Naive B cell (primary cell): ENCODE measurements around the gene CNTROB. TPM values are rescaled to one million over a fixed set of nuclear protein-coding genes. Genes with fewer than 3 reads are reported as not detected.

Source experiments
- ATAC-seq, 2 donors: fragments of 150-1000 bp; cut with Tn5 transposase; 2 replicates each; pipeline ENCODE4 v1.10.0; 2021; ENCODE audit warnings: low read depth in 2 of 2, mild to moderate bottlenecking in 2 of 2, moderate library complexity in 2 of 2
- DNase-seq: peaks from one replicate; pipeline ENCODE4 v3.0.0; 2022
- H3K27ac Mint-ChIP-seq, 6 donors: one replicate each; pipeline ENCODE4 v1.8.0; 2020 to 2022; ENCODE audit warnings: mild to moderate bottlenecking in 6 of 6, mixed read lengths in 6 of 6, moderate library complexity in 5 of 6, inconsistent platforms in 2 of 6
- H3K27me3 Mint-ChIP-seq, 3 donors: one replicate each; pipeline ENCODE4 v1.8.0; 2021 to 2022; ENCODE audit warnings: mixed read lengths in 3 of 3, mild to moderate bottlenecking in 1 of 3
- H3K36me3 Mint-ChIP-seq, 2 donors: one replicate each; pipeline ENCODE4 v1.8.0; 2020 to 2022; ENCODE audit warnings: mixed read lengths in 2 of 2, inconsistent platforms in 1 of 2, mild to moderate bottlenecking in 1 of 2
- H3K4me1 Mint-ChIP-seq, 3 donors: one replicate each; pipeline ENCODE4 v1.8.0; 2020 to 2022; ENCODE audit warnings: mixed read lengths in 3 of 3, inconsistent platforms in 1 of 3, mild to moderate bottlenecking in 1 of 3, moderate library complexity in 1 of 3
- H3K4me3 Mint-ChIP-seq, 8 donors: one replicate each; pipeline ENCODE4 v1.8.0; 2020 to 2022; ENCODE audit warnings: mild to moderate bottlenecking in 8 of 8, mixed read lengths in 8 of 8, moderate library complexity in 8 of 8, inconsistent platforms in 2 of 8
- H3K9me3 Mint-ChIP-seq, 7 donors: one replicate each; pipeline ENCODE4 v1.8.0; 2020 to 2022; ENCODE audit warnings: mixed read lengths in 7 of 7, mild to moderate bottlenecking in 5 of 7, inconsistent platforms in 2 of 7, moderate library complexity in 1 of 7
- polyA plus RNA-seq, 6 donors: library from polyadenylated mRNA; unstranded; fragments of 300-500 nt; fragmentation: Illumina TruSeq; gene quantifications; one replicate each; pipeline ENCODE4 v1.2.3, GENCODE V29; 2021; ENCODE audit warnings: low read depth in 6 of 6

Gene CNTROB
- polyA plus RNA-seq, 6 donors from 2014 or later, result 3.3 to 14.2 (median 7.6) TPM

DNA sequence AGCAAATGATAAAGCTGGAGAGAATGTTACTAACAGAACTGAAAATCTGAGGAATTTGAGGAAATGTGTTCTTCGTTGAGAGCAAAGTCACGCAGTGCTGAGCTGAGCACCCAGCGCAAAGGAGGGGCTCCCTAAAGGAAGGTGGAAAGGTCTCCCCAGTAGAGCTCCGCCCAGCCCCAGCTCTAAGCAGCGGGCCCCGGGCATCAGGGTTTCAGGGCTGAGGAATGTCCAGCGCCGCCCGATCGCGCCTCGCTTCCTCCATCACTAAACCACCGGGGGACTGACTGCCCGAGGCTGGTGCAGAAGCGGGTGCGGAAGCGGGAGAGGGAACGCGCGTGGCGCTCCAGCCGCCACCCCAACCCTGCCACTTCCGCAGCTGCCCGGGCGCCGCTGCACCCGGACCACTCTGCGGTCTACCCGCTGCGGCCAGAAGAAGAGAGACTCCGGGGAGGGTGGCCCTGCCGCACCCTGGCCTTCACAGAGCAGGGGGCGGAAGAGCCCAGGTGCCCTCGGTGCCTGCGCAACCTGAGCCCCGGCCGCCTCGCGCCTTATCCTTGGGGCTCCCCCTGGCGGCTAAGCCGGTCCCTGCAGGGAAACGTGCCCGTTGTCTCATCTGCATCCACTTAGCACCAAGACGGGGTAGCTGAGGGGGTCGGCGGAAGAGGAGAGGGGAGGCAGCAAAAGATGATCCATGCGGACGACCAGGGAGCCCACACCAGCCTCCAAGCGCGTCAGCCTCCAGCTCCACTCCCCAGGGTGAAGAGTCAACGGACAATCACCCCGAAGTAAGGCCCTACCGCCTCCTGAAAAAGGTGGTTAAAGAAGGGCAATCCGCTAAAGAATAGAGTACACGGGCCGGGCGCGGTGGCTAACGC lies 58.0 kb downstream of the CNTROB start:
- Mint-ChIP-seq H3K27ac (peak overlapping the region in 5 of 6 donors; percentile 67 to 94 (median 81)), H3K36me3 (no peaks in the 10 kb centered on the region), H3K27me3 (peaks cover 0 to 19% (median 12%) of the 10 kb centered on the region in 3 donors), H3K4me1 (peaks cover 11 to 19% (median 19%) of the 10 kb centered on the region in 3 donors), H3K9me3 (no peaks in the 10 kb centered on the region), H3K4me3 (peak overlapping the region; percentile 60 to 91 (median 84))
- DNase-seq, result peak; percentile 90
- peak; percentile 85 to 87 for ATAC-seq

DNA sequence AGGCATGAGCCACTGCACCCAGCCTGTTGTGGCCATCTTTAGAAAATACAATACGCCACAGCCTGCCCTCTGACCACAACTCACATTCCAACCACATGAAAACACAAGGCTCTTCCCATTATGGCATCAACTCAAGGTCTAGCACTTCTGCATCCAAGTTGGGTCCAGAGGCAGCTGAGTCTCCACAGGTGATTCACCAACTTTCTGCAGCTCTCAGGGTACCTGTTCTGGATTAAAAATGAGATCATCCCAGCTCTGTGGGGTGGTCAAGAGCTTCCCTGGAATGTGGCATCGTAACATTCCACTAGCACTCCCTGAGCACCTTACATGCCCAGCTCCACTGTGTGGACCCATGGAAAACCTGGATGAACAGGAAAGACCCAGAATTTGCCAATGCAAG lies 60.5 kb downstream of the CNTROB start:
- Mint-ChIP-seq H3K27me3 (peaks cover 8 to 15% (median 11%) of the 10 kb centered on the region in 3 donors), H3K9me3 (no peaks in the 10 kb centered on the region), H3K4me1 (peaks cover 11 to 24% (median 19%) of the 10 kb centered on the region in 3 donors), H3K36me3 (no peaks in the 10 kb centered on the region), H3K4me3 (no peak overlapping the region), H3K27ac (no peak overlapping the region)
- DNase-seq (no peak), ATAC-seq (no peak)

DNA sequence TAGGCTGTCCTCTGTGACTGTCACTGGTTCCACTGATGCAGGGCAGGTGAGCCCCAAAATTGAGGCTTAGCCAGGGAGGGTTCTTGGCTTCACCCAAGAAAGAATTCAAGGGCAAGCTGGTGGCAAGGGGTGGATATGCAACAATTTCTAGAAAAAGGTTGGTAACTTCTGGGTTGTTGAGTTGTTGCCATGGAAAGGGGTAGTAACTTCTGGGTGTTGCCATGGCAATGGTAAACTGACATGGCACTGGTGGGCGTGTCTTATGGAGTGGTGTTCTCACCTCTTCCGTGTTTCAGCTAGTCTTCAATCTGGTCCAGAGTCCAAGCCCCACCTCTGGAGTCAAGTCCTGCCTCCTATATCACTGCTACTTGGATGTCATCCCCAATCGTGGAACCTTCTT lies 60.9 kb downstream of the CNTROB start:
- no peaks in the 10 kb centered on the region for H3K36me3 Mint-ChIP-seq
- peak overlapping the region in 1 of 8 donors; percentile 48 for H3K4me3 Mint-ChIP-seq
- no peak for ATAC-seq
- DNase-seq, result no peak
- H3K4me1 Mint-ChIP-seq, result peaks cover 11 to 24% (median 19%) of the 10 kb centered on the region in 3 donors
- H3K27ac Mint-ChIP-seq, result peak overlapping the region in 2 of 6 donors; percentile 54 to 70
- peaks cover 4 to 14% (median 11%) of the 10 kb centered on the region in 3 donors for H3K27me3 Mint-ChIP-seq
- no peaks in the 10 kb centered on the region for H3K9me3 Mint-ChIP-seq

DNA sequence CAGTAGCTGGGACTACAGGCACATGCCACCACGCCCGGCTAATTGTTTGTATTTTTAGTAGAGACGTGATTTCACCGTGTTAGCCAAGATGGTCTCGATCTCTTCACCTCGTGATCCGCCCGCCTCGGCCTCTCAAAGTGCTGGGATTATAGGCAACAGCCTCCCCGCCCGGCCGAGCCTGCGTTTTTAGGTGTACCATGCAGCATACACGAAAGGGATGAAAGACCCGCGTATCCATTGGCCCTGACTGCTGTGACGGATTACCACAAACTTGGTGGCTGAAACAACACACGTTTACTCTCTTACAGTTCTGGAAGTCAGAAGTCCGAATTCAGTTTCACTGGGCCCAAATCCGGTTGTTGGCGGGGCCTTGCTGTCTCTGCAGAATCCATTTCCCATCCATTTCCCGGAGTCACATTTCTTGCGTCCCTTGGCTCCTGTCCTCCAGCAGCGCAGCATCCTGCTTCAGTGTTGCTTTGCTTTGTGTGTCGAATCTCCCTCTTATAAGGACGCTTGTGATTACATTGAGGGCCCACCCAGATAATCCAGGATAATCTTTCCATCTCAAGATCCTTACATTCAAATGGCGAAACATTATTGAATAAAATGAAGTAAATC lies 62.1 kb downstream of the CNTROB start:
- peak overlapping the region in 1 of 6 donors; percentile 65 for H3K27ac Mint-ChIP-seq
- DNase-seq (no peak), ATAC-seq (no peak)
- H3K36me3 Mint-ChIP-seq, result no peaks in the 10 kb centered on the region
- H3K27me3 Mint-ChIP-seq, result peaks cover 0 to 22% (median 11%) of the 10 kb centered on the region in 3 donors
- peaks cover 8 to 19% (median 16%) of the 10 kb centered on the region in 3 donors for H3K4me1 Mint-ChIP-seq
- H3K4me3 Mint-ChIP-seq, result no peak overlapping the region
- no peaks in the 10 kb centered on the region for H3K9me3 Mint-ChIP-seq

DNA sequence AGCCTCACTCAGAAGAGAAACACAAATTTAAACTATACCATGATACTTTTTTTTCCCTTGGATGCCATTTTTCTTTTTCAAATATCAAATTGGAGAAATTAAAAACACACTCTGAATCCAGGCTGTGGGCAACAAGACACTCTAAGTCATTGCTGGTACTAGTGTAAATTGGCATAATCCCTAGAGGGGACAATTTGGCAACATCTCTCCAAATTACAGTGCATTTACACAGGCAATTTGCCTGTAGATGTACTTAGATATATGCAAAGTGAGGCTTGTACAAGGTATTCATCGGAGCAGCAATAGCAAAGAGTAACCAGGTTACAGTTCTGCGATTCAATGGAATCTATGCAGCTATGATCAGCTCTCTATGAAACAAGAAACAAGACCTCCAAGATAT lies 63.7 kb downstream of the CNTROB start:
- Mint-ChIP-seq H3K36me3 (no peaks in the 10 kb centered on the region), H3K27ac (no peak overlapping the region), H3K27me3 (peaks cover 0 to 27% (median 12%) of the 10 kb centered on the region in 3 donors), H3K9me3 (no peaks in the 10 kb centered on the region), H3K4me3 (no peak overlapping the region), H3K4me1 (peaks cover 0 to 6% (median 2%) of the 10 kb centered on the region in 3 donors)
- no peak for DNase-seq
- no peak for ATAC-seq

DNA sequence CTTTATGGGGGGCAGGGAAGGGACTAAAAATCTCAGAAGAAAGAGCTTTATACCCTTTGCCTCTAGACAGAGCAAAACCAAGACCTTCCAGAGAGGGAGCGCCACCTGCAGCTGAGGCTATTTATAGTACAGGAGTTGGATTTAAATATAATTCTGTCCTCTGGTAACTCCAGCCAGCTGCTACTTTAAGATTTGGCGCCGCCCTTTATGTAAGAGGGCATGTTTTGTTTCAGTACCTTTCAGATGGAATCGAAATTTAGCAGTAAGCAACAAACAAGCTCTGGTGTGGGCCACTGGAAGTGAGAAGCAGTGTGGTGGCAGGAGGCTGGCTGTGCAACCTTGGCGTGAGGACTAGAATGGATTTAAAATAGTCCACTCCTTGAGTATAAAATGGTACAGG lies 65.2 kb downstream of the CNTROB start:
- DNase-seq, result no peak
- Mint-ChIP-seq H3K36me3 (no peaks in the 10 kb centered on the region), H3K27me3 (peaks cover 7 to 35% (median 23%) of the 10 kb centered on the region in 3 donors), H3K4me3 (no peak overlapping the region), H3K4me1 (peaks cover 5 to 11% (median 5%) of the 10 kb centered on the region in 3 donors), H3K9me3 (no peaks in the 10 kb centered on the region), H3K27ac (no peak overlapping the region)
- ATAC-seq, result peak; percentile 66 to 70

Other genes with a start within 250 kb of the CNTROB start
- 10 to 100 TPM; 25.2 to 53.9 (median 47.7) TPM for gene TP53, start 244.7 kb upstream of the CNTROB start, polyA plus RNA-seq
- gene WRAP53, start 243.7 kb upstream of the CNTROB start, polyA plus RNA-seq, result 10 to 100 TPM in 5 of 6 donors, 1 to 10 TPM in 1; 3.2 to 14.9 (median 12.9) TPM
- gene EFNB3, start 227.0 kb upstream of the CNTROB start, polyA plus RNA-seq, result not detected
- not detected for gene DNAH2, start 214.5 kb upstream of the CNTROB start, polyA plus RNA-seq
- 1 to 10 TPM in 3 of 6 donors, under 1 TPM in 3; 0.04 to 1.9 (median 0.99) TPM for gene KDM6B, start 98.0 kb upstream of the CNTROB start, polyA plus RNA-seq
- under 1 TPM in 1 of 6 donors, not detected in 5; 0.68 TPM for gene TMEM88, start 77.1 kb upstream of the CNTROB start, polyA plus RNA-seq
- 100 to 1,000 TPM; 121 to 158 (median 136) TPM for gene NAA38, start 74.6 kb upstream of the CNTROB start, polyA plus RNA-seq
- gene CYB5D1, start 74.2 kb upstream of the CNTROB start, polyA plus RNA-seq, result 1 to 10 TPM; 3.4 to 5.2 (median 3.7) TPM
- gene CHD3, start 43.4 kb upstream of the CNTROB start, polyA plus RNA-seq, result 1 to 10 TPM in 5 of 6 donors, under 1 TPM in 1; 0.06 to 8.0 (median 3.4) TPM
- gene RNF227, start 15.9 kb upstream of the CNTROB start, polyA plus RNA-seq, result 1 to 10 TPM in 5 of 6 donors, under 1 TPM in 1; 0.60 to 5.2 (median 2.9) TPM
- gene KCNAB3, start 2.4 kb upstream of the CNTROB start, polyA plus RNA-seq, result under 1 TPM in 1 of 6 donors, not detected in 5; 0.15 TPM
- gene TRAPPC1, start 260 bp upstream of the CNTROB start, polyA plus RNA-seq, result 100 to 1,000 TPM; 202 to 349 (median 224) TPM
- not detected for gene GUCY2D, start 70.4 kb downstream of the CNTROB start, polyA plus RNA-seq
- not detected for gene ALOX15B, start 106.9 kb downstream of the CNTROB start, polyA plus RNA-seq
- 1 to 10 TPM in 2 of 6 donors, under 1 TPM in 2, not detected in 2; 0.45 to 2.4 (median 1.1) TPM for gene ALOX12B, start 155.5 kb downstream of the CNTROB start, polyA plus RNA-seq
- gene ALOXE3, start 186.3 kb downstream of the CNTROB start, polyA plus RNA-seq, result not detected
- gene HES7, start 191.9 kb downstream of the CNTROB start, polyA plus RNA-seq, result not detected
- 10 to 100 TPM in 5 of 6 donors, 1 to 10 TPM in 1; 4.5 to 20.9 (median 13.5) TPM for gene PER1, start 220.2 kb downstream of the CNTROB start, polyA plus RNA-seq
- 10 to 100 TPM; 37.8 to 89.1 (median 65.9) TPM for gene VAMP2, start 230.7 kb downstream of the CNTROB start, polyA plus RNA-seq
- 10 to 100 TPM; 29.9 to 42.3 (median 34.7) TPM for gene TMEM107, start 244.2 kb downstream of the CNTROB start, polyA plus RNA-seq